HG03469 (cell line): ENCODE data around the gene TENT5C.
A peak's percentile ranks its signal among the peaks of the same experiment; 100 is the strongest.
"Not testable (repeated sequence)": the region's sequence is repeated elsewhere in the genome, so short reads cannot be mapped to it uniquely, and the experiment has no call there.

Source experiments
- ATAC-seq: cut with Tn5 transposase; IDR thresholded peaks from one replicate; pipeline ENCODE4 v1.9.1; 2021; ENCODE audit warnings: mild to moderate bottlenecking, moderate library complexity, moderate number of reproducible peaks; ENCODE audit not compliant: unreplicated experiment

TENT5C gene

DNA sequence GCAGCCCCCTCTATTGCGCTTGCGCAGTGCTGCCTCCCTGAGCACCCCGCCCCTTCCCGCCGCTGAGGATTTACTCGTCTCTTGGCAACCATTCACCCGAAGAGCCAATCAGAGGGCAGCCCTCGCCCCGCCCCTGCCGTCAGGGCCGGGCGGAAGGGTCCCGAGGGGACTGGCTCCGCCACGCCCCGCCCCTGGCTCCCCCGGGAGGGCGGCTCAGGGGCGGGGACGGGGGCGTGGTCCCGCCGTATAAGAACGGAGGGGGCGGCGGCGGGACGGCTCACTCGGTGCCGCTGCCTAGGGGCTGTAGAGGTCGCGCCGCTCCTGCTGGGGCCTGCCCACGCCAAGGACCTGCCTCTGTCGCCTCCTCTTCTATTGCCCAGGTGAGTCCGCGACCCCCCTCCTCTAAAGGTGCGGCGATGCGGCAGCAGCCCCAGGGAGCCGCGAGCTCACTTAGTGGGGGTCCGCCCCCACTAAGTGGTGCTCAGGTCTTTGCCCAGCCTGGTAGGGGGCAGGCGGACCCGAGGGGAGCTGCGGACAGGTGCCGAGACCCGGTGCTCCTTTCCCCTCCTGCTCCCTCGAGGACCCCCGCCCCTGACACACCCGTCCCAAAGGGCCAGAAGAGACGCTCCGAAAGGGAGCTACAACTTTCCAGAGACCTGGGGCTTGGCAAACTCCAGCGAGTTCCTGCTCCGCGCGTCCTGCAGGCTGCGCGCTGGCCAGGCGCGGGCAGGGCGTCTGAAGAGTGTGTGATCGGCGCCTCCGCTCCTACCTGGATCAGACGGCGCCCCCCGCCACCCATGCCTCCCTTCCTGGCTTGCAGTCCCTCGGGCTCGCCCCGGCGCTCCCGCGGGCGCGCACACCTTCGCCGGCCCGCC lies at the start of gene TENT5C:
Gene TENT5C (plus strand): TSS at position 275 of the 875 bp plus-strand sequence. CDS start 16,821 bp downstream, outside the sequence.
- ATAC-seq: peak; percentile 75

DNA sequence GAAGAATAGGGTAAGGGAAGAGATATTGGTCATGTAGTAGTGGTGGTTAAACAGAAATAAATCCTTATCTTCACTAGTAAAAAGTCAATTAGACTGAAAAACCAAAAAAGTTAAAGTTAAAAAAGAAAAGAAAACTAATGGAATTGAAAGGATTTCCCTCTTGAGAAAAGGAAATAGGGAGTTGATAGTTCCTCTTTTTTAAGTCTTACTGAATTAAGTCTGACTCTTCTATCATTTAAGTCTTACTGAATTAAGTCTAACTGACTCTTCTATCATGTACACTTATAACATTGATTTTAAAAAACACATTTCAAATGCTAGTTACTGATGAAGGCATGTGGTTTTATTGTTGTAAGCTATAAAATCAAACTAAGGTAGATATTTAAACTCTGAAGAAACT lies 49.5 kb upstream of the TENT5C start:
- ATAC-seq: no peak

DNA sequence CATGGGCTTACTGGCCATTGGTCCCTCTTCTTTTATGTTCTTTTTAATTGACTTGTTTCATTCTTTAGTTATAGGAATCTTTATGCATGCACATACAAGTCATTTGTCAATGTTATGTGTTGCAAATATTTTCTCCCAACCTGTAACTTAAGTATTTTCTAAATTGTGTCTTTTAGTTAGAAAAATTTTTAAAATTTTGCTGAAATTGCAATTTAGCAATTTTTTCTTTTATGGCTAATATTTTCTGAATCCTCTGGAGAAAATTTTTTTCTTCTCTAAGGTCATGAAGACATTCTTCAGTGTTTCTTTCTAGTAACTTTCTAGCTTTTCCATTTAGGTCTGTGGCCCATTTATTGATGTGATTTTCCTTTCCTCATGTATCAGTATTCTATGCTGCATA lies 48.9 kb upstream of the TENT5C start:
- no peak for ATAC-seq

DNA sequence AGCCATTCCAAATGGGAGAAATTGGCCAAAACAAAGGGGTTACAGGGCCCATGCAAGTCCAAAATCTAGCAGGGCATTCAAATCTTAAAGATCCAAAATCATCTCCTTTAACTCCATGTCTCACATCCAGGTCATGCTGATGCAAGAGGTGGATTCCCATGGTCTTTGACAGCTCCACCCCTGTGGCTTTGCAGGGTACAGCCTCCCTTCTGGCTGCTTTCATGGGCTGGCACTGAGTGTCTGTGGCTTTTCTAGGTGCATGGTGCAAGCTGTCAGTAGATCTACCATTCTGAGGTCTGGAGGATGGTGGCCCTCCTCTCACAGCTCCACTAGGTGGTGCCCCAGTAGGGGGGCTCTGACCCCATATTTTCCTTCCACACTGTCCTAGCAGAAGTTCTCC lies 47.4 kb upstream of the TENT5C start:
- ATAC-seq: not testable (repeated sequence)

DNA sequence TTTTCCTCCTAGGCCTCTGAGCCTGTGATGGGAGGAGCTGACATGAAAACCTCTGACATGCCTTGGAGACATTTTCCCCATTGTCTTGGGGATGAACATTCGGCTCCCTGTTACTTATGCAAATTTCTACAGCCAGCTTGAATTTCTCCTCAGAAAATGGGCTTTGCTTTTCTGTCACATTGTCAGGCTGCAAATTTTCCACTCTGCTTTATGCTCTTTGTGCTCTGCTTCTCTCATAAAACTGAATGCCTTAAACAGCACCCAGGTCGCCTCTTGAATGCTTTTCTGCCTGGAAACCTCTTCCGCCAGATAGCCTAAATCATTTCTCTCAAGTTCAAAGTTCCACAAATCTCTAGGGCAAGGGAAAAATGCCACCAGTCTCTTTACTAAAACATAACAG lies 46.7 kb upstream of the TENT5C start:
- ATAC-seq: no peak

DNA sequence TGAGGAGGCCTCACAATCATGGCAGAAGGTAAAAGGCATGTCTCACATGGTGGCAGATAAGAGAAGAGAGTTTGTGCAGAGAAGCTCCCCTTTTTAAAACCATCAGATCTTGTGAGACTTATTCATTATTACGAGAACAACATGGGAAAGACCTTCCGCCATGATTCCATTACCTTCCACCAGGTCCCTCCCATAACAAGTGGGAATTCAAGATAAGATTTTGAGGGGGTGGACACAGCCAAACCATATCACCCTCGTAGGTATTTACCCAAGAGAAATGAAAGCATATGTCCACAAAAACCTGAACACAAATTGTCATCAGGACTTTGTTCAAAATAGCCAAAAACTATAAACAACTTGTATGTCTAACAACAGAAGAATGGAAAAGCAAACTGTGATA lies 45.9 kb upstream of the TENT5C start:
- ATAC-seq: no peak

DNA sequence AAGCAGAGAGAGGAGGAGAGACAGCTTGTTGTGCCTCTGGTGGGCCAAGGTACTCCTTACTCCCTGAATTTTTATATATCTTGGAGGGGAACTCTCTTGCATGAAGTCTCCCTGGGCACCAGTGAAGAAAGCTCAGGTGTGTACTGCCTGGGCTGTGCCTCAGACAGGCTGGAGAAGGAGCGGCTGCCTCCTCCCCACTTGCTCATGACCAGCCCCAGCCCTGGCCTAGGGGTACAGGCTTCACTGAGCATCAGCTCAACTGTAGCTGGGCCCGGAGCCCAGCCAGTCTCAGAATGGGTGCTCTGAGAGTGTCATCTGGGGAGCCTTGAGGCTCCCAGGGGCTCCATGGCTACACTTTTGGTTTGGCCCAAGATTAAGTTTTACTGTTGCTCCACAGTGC lies 44.8 kb upstream of the TENT5C start:
- no peak for ATAC-seq

DNA sequence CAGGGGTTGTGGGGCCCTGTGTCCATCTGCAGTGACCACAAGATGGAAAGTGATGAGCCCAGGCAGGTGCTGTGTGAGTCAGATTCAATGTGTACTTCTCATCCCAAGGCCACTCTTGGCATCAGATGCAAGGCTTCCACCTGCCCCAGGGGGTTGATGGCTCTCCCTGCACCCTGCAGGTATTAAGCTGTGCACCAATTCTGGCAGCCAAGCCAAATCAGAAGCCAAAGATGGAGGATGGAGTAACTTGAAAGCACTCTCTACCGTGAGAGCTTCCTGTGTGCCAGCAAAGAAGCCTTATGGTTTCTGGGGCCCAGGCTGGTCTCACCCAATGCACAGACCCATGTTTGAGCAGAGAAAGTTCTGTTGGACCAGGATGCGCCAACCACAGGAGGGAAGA lies 44.3 kb upstream of the TENT5C start:
- ATAC-seq: no peak

DNA sequence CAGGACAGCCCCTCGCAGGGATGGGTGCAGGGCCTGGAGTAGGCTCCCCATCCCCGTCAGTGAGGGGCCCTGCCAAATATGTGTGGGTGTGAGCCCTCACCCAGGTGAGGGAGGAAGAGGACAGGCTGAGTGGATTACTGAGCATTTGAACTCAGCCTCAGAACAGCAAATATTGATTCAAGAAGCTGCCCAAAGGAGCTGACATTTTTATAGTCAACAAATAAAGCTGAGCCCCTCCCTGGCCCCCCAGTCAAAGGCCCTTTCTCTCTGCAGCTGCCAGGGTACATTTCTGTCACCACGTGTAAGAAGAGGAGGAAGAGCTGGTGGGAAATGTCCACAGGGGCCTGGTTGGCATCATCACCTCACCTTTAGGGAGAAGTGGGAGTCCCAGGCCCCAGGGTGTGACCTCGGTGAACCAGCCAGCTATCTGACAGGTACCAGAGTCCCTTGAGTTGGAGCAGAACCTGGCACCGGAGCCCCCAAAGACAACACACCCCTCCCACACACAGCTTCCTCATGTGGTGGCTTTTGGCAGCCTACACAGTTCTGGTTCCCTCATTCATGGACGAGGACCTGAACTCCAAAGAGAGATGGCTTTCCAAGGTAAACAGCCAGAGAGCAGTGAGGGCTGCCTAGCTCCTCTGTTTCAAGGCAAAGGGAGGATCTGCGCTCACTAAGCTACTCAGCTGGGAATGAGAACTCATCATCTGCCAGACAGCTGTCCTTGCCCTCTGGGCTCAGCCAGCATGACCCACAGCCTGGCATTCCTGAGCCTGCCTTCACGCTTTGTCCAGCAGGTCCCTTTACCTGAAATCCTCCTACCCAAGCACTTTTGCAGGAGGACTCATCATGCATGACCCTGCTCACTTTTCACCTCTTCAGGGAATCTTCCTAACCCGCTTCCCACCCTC lies 43.0 kb upstream of the TENT5C start:
- no peak for ATAC-seq

DNA sequence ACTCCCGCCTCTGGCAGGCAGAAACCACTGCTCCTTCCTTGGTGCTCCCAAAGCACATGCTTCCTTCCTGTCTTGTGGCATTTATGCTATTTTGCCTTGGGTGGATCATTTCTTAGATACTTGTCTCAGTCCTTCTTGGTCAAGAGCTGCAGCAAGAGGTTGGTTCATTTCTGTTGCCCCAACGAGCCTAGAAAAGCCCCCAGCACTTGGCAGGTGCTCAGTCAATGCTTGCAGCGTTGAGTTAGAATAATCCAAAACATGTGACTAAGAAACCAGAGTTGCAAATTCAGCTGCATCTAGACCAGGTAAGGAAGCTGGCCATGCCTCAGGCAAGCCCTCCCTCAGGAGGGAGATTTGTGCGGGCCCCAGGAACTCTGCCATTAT lies 42.4 kb upstream of the TENT5C start:
- no peak for ATAC-seq

DNA sequence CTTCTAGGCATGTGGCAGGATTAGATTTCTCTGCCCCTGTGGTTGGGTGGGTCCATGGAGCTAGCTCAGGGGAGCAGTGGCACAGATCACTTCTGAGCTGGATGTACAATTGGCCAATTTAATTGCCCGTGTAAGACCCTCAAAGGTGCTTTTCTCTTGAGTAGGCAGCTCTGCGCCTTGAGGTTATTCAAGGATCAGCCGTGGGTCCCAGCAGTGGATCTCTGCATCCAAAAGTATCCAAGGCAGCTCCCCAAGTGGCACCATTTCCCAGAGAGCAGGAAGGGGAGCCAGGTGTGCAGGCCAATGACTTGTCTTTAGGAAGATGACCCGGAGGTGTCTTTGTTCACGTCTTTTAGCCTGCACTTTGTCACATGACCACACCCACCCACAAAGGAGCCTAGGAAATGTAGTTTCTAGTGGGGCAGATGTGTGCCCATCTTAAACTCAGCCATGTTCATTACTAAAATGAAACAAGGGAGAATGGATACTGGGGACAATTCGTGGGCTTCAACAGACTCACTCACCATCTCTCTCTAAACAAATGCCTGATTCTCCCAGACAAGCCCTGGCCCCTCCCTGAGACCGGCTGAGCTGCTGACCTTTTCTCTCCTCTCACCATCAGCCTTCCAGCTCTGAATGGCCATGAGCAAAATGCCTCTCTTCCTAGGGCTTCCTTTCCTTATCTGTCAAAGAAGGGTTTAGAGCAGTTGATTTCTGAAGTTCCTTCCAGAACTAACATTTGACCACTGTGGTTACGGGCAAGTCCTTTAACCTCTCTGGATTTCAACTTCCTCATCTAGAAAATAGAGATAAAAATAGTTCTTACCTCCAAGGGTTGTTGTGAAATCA lies 41.4 kb upstream of the TENT5C start:
- ATAC-seq: no peak

DNA sequence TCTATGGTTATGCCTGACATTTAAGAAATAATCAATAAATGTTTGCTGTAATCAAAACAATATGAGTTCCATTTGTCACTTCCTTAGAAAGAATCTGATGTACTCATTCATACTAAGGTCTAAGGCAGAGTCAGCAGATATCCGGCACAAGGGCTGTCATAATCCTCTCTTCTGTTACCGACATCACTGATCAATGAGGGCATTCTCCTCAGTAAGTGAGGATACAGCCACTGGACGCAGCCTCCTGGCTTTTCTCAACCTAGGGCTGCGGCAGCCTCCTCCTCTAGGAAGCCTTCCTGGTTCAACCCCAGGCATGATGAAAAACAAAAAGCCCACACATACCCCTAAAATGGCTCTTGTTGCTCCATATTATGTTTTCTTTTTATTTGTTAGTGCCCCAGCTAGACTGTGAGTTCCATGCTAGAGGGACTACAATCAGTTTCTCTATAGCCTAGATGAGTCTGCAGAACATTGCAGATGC lies 40.7 kb upstream of the TENT5C start:
- no peak for ATAC-seq

DNA sequence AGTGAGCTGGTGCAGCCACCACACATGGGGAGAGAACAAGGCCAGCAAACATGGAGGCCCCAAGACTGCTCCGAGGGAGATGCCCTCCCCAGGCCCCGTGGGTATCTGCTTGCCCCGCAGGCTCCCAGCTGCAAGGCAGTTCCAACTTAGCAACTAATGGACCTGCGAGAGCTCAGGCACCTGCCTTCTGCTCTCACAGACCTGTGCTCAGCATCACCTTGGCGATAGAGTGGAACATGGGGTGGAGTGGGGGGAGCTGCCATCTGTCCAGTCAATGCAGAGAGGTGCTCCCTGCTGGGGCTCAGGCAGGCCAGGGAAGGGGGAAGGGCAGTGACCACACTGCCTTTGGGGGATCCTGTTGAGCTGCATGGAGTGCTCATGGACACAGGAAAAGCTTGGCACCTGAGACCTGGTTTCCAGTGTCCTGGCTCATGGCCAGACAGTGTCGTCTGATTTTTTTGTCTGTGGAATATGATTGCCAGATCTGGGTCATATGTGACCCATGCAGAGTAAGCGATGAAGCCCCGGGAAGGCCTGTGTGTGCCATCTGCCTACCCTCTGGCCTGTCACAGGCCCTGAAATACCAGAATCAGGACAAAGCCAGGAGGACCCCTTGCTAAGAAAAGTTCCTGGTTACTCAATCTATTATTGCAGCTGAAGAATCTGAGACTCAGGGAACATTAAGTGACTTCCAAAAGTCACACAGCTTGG lies 39.9 kb upstream of the TENT5C start:
- ATAC-seq: no peak

DNA sequence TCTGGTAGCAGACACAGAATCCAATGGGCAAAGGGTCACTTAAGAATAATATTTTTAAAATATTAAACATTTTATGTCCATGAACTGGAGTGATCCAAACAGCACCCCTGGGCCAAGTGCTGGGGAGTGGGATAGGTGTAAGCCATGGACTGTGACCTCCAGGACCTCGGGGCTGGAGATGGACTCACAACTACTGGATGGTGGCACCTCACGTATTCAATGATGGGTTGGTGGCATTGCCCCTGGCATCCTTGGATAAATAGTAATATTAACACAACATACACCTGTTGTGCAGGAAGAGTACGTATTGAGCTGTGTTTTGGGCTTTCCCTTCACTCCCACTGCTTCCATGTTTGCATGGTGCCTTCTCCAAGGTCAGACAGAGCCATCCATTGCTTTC lies 39.3 kb upstream of the TENT5C start:
- ATAC-seq: no peak

DNA sequence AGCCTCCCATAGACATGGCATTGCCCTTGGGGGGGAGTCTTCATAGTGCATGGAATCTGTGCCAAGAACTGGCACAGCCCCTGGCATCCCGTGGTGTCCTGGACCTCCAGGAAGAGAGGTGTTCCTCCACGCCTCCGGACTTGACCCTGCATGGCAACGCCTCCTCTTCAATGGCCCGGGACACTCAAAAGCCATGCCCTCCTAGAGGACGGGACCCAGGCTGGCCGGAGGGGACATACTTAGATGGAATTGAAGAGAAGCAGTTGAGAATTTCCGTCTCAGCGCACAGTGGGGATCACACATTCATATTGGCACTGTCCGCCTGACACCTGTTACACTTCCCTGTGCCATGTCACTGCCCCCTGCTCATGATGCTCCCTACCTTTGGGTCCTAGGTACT lies 38.4 kb upstream of the TENT5C start:
- no peak for ATAC-seq

DNA sequence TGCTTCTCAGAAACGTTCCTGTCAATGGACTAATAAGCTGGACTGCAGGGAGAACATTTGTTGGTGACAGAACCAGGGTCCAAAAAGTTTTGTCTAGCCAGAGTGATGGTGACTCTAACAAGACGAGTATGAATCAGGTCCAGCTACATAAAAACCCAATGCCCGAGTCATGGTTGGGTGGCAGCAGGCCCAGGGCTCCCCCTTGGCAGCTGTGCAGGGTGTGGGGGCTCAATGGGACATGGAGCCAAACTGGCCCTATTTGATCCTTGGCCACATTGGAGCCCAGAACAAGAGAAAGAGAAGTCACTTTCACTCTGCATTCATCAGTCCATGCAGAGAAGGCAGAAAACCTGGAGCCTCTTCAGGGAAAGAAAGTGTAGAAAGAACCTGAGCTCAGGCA lies 37.9 kb upstream of the TENT5C start:
- ATAC-seq: no peak

DNA sequence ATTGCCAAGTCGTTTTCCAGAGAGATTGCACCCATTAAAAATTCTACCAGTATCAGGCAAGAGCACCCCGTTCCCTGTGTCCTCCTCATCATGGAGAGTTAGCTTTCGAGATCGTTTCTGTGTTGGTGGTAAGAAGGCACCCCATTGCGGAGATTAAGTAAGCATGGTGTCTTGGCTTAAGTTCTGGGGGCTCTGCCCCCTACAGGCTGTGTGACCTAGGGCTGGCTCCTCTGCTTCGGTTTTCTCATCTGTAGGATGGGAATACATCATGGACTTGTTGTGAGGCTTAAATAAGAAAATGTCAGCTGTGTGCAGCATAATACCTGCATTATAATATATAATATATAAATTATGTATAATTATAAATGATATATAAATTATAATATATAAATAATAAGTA lies 36.8 kb upstream of the TENT5C start:
- no peak for ATAC-seq

DNA sequence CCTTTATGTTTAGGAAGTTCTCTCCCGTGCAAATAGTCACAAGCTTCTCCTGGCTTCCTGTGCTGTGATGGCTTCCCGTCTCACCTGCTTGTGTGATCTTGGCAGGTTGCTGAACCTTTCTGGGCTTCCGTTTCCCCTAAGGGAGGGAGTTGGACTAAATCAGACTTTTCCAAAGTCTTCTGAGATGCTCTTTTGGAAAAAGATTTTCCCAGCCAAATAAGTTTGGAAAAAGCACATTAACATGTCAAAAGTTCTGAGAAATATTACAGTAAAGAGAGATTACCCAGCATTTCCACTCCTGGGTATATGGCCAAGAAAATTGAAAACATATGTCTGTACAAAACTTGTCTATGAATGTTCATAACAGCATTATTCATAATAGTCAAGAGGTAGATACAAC lies 36.0 kb upstream of the TENT5C start:
- no peak for ATAC-seq

DNA sequence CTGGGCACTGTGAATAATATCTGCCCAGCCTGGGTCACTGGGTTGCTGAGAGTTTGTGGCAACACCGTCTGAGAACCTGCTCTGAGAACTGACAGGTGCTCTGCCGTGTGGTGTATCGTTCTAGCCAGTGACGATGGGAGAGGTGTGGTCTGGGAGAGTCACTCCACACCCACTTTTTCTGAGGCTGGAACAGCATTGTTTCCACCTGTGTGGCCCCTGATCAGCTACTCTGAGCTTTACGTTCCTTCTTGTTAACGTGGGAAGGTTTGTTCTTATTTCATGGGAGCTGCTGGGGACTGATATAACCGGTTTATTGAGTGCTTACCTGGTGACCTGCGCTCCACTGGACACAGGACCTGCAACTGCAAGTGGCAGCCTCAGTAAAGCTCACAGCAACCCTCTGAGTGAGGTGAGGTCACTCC lies 34.8 kb upstream of the TENT5C start:
- ATAC-seq: no peak

DNA sequence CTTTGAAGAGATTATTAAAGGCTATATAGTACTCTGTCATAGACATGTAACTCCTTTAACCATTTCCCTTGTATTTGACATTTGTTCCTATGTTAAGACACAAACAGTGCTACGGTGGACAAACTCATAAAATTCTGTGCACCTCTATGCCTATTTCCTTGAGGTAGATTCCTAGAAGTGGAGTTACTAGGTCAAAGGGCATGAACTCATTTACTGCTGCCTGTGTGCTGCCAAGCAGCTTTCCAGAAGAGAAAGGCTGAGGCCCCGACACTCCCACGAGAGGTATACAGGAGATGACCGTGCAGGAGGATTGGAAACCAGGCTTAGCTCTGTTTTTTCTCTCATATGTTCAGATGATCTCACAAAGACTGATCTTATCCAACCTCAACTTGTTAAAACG lies 34.4 kb upstream of the TENT5C start:
- no peak for ATAC-seq
